ENCODE data around the gene DNAH11.

GRCh38 chr7:21766218-21766617 is 223.4 kb downstream of the DNAH11 start:
- no peak for TF ChIP-seq POLR2AphosphoS5 (IDR thresholded peaks at IDR 0.05)
- no peak for TF ChIP-seq POLR2A (IDR thresholded peaks at IDR 0.05)

Measured in upper lobe of left lung (tissue), 4 donors.